Vagina (tissue), 2 donors: Measurements from ENCODE around the gene PEX26.

Experiments
- CTCF ChIP-seq, 3 experiments: fragments of 450-650 bp in 2 of 3; fragments of 200-600 bp in 1 of 3; sonication (generic) in 1 of 3; IDR thresholded peaks; one replicate each; pipeline ENCODE4 v1.5.1; 2017 to 2019; ENCODE audit warnings: antibody characterized with exemption in 3 of 3, mild to moderate bottlenecking in 2 of 3, moderate library complexity in 2 of 3
- POLR2AphosphoS5 ChIP-seq, 2 donors: sonication (generic); formaldehyde crosslinking; IDR thresholded peaks; one replicate each; pipeline ENCODE4 v1.9.0; 2017; ENCODE audit warnings: antibody characterized with exemption in 2 of 2, mild to moderate bottlenecking in 2 of 2, low read depth in 1 of 2; ENCODE audit not compliant: insufficient read depth in 1 of 2

GRCh38 chr22:18083406-18083805 is 5.6 kb downstream of the PEX26 start:
- TF ChIP-seq CTCF (IDR thresholded peaks at IDR 0.05), result no peak
- TF ChIP-seq POLR2AphosphoS5 (IDR thresholded peaks at IDR 0.05; ENCODE audit: insufficient read depth in 1 of 2, low read depth in 1 of 2), result no peak
